Left ventricle myocardium inferior (tissue), 1 donor: Measurements from ENCODE around the gene SORCS3. TPM values are rescaled to one million over a fixed set of nuclear protein-coding genes. Genes with fewer than 3 reads are reported as not detected.

Experiments used
- DNase-seq: peaks from one replicate; pipeline ENCODE4 v3.0.0-alpha.2; 2020
- H3K27ac ChIP-seq: fragments of 200-600 bp; replicated peaks from 2 replicates; pipeline ENCODE4 v1.8.0; 2021
- H3K27me3 ChIP-seq: fragments of 200-600 bp; 2 replicates; pipeline ENCODE4 v1.8.0; 2021; ENCODE audit warnings: low read depth
- H3K36me3 ChIP-seq: fragments of 200-600 bp; 2 replicates; pipeline ENCODE4 v1.8.0; 2021
- H3K4me1 ChIP-seq: fragments of 200-600 bp; 2 replicates; pipeline ENCODE4 v1.8.0; 2021
- H3K4me3 ChIP-seq: fragments of 200-600 bp; 2 replicates; pipeline ENCODE4 v1.8.0; 2021; ENCODE audit warnings: mild to moderate bottlenecking, moderate library complexity
- H3K9me3 ChIP-seq: fragments of 200-600 bp; replicated peaks from 2 replicates; pipeline ENCODE4 v1.8.0; 2021
- intact Hi-C: fragments of 100-400 bp; cut with micrococcal nuclease; formaldehyde crosslinking; loops from one replicate; pipeline ENCODE4 v1.11.0; 2022
- total RNA-seq: library from RNA; stranded (reverse); fragmentation: NEBNext Ultra II Directional; extraction: Animal tissue kit (Norgen Biotek cat#: 25700); gene quantifications from one replicate; pipeline ENCODE4 v1.2.1, GENCODE V29; 2021
- TF ChIP-seq, protein P1 (sequence below): fragments of 200-600 bp; IDR thresholded peaks from 2 replicates; pipeline ENCODE4 v1.8.0; 2021; ENCODE audit warnings: antibody characterized with exemption, mild to moderate bottlenecking, borderline replicate concordance
- donor health status: DM: no; HTN: yes; CAD: no; lungs with severe emphysema.

Gene SORCS3
- total RNA-seq, 1 donor from 2014 or later = 0.03 TPM

GRCh38 chr10:105258036-105258673, 617.1 kb downstream of the SORCS3 start:
- no peaks in the 10 kb centered on the region for H3K36me3 ChIP-seq
- no peak overlapping the region for H3K4me3 ChIP-seq
- peak overlapping the region; percentile 63 for H3K27ac ChIP-seq
- TF ChIP-seq, protein P1, sequence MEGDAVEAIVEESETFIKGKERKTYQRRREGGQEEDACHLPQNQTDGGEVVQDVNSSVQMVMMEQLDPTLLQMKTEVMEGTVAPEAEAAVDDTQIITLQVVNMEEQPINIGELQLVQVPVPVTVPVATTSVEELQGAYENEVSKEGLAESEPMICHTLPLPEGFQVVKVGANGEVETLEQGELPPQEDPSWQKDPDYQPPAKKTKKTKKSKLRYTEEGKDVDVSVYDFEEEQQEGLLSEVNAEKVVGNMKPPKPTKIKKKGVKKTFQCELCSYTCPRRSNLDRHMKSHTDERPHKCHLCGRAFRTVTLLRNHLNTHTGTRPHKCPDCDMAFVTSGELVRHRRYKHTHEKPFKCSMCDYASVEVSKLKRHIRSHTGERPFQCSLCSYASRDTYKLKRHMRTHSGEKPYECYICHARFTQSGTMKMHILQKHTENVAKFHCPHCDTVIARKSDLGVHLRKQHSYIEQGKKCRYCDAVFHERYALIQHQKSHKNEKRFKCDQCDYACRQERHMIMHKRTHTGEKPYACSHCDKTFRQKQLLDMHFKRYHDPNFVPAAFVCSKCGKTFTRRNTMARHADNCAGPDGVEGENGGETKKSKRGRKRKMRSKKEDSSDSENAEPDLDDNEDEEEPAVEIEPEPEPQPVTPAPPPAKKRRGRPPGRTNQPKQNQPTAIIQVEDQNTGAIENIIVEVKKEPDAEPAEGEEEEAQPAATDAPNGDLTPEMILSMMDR = no peak
- DNase-seq = no peak
- no peaks in the 10 kb centered on the region for H3K27me3 ChIP-seq
- H3K4me1 ChIP-seq = peaks cover 19% of the 10 kb centered on the region
- H3K9me3 ChIP-seq = no peaks in the 10 kb centered on the region
- intact Hi-C loops = no loop called here

GRCh38 chr10:105258674-105259065, 617.6 kb downstream of the SORCS3 start:
- intact Hi-C loops = no loop called here
- Histone ChIP-seq H3K4me3 (no peak overlapping the region), H3K27ac (peak overlapping the region; percentile 63), H3K9me3 (no peaks in the 10 kb centered on the region), H3K27me3 (no peaks in the 10 kb centered on the region), H3K4me1 (peaks cover 17% of the 10 kb centered on the region), H3K36me3 (no peaks in the 10 kb centered on the region)
- TF ChIP-seq, protein P1 = no peak
- no peak for DNase-seq

DNA sequence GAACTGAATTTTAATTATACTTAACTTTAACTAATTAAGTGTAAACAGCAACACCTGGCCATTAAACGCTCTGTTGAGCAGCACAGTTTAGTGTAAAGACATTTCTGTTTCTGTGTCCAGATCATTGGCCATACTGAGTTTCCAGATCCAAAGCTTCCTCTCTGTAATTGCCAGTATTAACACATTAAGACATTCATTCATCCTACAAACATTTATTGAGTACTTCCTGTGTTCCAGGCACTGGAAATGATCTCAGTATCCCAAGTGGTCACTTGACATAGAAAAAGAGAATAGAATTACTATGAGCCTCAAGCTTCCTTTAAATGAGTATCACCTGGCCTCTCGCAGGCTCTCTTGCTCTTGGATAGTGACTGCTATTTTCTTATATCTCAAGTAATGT, 618.1 kb downstream of the SORCS3 start:
- intact Hi-C loops = no loop called here
- no peaks in the 10 kb centered on the region for H3K9me3 ChIP-seq
- H3K36me3 ChIP-seq = no peaks in the 10 kb centered on the region
- no peak overlapping the region for H3K27ac ChIP-seq
- H3K4me3 ChIP-seq = no peak overlapping the region
- DNase-seq = no peak
- no peaks in the 10 kb centered on the region for H3K27me3 ChIP-seq
- H3K4me1 ChIP-seq = peaks cover 17% of the 10 kb centered on the region
- TF ChIP-seq, protein P1 = no peak

DNA sequence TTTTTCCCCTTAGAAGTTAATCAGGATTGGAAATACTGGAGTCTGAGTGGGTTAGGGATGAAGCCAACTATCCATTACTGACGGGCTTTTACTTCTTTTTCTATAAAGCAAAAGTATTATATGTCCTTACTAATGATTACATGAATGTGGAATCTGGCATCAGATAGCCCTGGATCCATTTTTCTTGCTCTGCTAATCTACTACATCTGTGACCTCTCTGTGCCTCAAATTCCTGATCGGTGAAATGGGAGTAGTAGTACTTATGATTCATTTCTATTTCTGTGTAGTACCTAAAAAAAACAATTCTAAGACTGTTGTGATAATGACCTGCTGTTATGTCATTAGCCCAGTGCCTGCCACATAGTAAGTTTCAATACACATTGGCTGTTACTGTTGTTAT, 621.6 kb downstream of the SORCS3 start:
- DNase-seq = no peak
- intact Hi-C loops = no loop called here

GRCh38 chr10:105266966-105267539, 626.0 kb downstream of the SORCS3 start:
- intact Hi-C loops = no loop called here
- Histone ChIP-seq H3K9me3 (no peaks in the 10 kb centered on the region), H3K4me1 (peaks cover 4% of the 10 kb centered on the region), H3K27me3 (no peaks in the 10 kb centered on the region), H3K36me3 (no peaks in the 10 kb centered on the region), H3K27ac (peak overlapping the region; percentile 55), H3K4me3 (no peak overlapping the region)
- DNase-seq = no peak
- TF ChIP-seq, protein P1 = no peak

More for the DNA sequence above, 621.6 kb downstream of the SORCS3 start:
- Histone ChIP-seq H3K9me3 (no peaks in the 10 kb centered on the region), H3K36me3 (no peaks in the 10 kb centered on the region), H3K4me3 (no peak overlapping the region), H3K27me3 (no peaks in the 10 kb centered on the region), H3K27ac (no peak overlapping the region), H3K4me1 (peaks cover 14% of the 10 kb centered on the region)
- TF ChIP-seq, protein P1 = no peak
